Embryonic facial prominence (tissue), 1 donor: Measurements from ENCODE around the gene CD8B.
"Not testable (repeated sequence)": the region's sequence is repeated elsewhere in the genome, so short reads cannot be mapped to it uniquely, and the experiment has no call there.

Experiments used
- DNase-seq: peaks from one replicate; pipeline ENCODE4 v3.0.0-alpha.2; 2016; ENCODE audit errors: extremely low spot score

CD8B gene

GRCh38 chr2:86861628-86862379, at the start of gene CD8B:
TSS of gene CD8B (minus strand) at chr2:86861886. CDS start at chr2:86861865, 21 bp downstream.
- DNase-seq = not testable (repeated sequence)

DNA sequence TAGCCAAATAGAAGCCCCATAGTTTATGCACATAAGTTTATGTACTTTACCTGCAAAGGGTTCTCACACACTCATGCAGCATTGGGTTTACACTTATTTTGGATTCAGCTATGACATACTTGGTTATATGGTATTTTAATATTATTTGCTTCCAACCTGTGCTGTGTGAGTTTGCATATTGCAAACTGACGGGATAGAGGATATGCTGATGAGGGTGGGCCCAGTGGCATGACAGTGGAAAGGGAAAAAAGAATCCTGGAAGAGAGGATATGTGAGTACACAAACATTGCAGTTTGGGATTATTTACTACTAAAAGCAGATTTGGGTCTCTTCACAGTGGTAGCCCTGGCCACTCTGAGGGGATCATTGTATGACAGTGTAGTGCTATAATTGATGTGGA, 44.2 kb upstream of the CD8B start:
- DNase-seq = not testable (repeated sequence)

GRCh38 chr2:86900687-86901086, 39.0 kb upstream of the CD8B start:
- DNase-seq = not testable (repeated sequence)

DNA sequence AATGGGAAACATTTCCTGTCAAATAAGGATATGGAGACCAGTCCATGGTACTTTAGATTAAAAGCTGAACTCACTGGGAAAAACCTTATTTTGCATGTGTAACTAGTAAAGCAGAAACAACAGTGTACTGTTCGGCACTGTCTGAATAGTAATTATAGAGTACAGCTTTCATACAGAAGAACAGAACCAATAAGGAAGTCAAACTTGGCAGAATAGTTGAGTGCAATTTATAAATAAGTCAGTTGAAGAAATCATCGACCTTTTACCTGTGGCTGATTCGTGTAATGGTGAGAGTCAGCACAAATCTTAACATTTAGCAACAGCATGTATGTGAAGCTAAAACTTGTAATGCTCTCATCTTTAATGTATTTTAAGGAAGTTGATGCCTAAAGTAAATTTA, 24.3 kb upstream of the CD8B start:
- not testable (repeated sequence) for DNase-seq

DNA sequence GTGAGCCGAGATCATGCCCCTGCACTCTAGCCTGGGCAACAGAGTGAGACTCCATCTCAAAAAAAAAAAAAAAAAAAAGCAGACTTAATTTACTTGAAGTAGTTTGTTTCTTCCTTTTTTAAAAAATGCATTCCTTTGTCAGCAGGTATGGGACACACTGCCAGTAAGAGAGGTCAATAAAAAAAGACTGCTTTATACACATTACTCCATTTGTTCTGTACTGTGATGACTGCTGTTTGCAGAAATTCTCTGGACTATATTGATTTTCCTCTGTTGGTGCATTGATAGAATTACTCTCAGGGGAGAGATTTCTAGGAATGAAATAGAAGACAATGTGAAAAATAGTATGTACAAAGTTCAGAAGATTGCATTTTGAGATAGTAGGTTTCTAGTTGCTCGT, 21.2 kb upstream of the CD8B start:
- DNase-seq = not testable (repeated sequence)

GRCh38 chr2:86882118-86882665, 20.5 kb upstream of the CD8B start:
- DNase-seq = not testable (repeated sequence)

DNA sequence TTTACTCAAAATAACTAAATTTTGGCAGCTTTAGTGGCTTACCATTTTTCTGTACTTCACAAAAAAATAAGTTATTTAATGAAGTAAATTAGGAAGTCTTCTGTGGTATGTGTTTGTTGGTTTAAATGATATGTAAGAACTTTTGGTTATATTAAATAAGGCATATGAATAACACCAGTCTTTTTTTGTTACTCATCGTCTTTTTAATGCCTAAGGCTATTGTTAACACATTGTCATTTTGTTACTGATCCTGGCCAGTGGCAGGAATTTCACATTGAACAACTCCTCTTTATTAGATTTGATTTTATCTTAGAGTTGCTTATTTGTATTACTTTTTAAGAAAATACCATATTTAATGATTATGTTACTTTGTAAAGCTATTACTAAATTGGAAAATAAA, 17.3 kb upstream of the CD8B start:
- not testable (repeated sequence) for DNase-seq

GRCh38 chr2:86870941-86871340, 9.3 kb upstream of the CD8B start:
- not testable (repeated sequence) for DNase-seq

GRCh38 chr2:86868895-86869468, 7.3 kb upstream of the CD8B start:
- DNase-seq = not testable (repeated sequence)

- not testable (repeated sequence) for DNase-seq
Measured at GRCh38 chr2:86862380-86862703, 656 bp upstream of the CD8B start.

GRCh38 chr2:86861175-86861574, 511 bp downstream of the CD8B start:
- not testable (repeated sequence) for DNase-seq

DNA sequence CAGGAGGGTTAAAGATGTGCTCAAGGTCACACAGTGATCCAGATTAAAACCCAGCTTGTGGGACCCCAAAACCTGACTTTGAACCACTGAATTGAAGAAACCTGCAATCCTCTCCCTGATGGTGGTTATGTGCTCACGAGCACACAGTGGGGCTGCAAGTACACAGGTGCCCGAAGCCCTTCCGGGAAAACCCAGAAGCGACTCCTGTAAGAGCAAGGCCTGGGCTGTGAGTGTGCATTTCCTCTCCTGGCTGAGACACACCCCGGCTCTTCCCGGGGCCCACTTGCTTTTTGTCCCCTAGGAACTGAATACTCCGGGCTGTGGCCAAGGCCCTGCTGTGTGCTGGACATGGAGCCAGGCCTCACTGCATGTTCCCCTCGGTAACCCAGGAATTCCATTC, 1.1 kb downstream of the CD8B start:
- not testable (repeated sequence) for DNase-seq

DNA sequence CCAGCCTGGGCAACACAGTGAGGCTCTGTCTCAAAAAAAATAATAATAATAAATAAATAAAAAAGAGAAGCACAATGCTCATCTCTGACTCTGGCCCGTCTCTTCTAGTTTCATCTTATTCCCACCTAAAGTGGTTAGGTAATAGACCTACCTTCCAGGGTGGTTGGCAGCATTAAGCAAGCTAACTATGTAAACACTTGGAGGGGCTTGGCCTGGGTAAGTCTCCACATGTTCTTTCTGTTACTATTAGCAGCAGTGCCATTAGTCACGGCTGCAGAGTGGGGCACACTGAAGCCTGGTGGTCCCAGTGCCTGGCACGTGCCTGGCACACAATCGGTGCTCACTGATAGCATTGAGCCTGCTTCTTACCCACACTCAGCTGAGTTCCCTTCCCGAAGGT, 4.0 kb downstream of the CD8B start:
- DNase-seq = not testable (repeated sequence)

GRCh38 chr2:86856498-86856897, 5.2 kb downstream of the CD8B start:
- DNase-seq = not testable (repeated sequence)

GRCh38 chr2:86855981-86856380, 5.7 kb downstream of the CD8B start:
- peak; percentile 31 for DNase-seq

- not testable (repeated sequence) for DNase-seq
Measured at GRCh38 chr2:86851581-86851980, 10.1 kb downstream of the CD8B start.

GRCh38 chr2:86842607-86843234, 19.0 kb downstream of the CD8B start:
- not testable (repeated sequence) for DNase-seq

DNA sequence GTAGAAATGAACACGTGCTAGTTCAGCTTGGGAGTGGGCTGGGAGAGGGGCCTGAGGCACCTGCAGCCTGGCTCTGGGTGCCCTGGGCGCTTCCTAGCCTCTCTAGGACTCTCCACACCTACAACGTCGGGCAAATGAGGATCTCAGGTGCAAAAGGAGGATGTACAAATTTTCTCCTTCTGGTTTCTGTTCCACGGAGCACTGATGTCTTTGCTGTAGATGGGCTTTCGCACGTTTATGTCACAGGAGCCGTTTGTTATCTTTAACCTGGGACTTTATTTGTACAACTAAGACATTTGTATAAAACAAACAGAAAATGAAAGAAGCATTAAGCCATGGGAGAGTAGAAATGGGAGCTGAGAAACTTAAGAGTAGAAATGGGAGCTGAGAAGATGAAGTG, 20.4 kb downstream of the CD8B start:
- DNase-seq = not testable (repeated sequence)

DNA sequence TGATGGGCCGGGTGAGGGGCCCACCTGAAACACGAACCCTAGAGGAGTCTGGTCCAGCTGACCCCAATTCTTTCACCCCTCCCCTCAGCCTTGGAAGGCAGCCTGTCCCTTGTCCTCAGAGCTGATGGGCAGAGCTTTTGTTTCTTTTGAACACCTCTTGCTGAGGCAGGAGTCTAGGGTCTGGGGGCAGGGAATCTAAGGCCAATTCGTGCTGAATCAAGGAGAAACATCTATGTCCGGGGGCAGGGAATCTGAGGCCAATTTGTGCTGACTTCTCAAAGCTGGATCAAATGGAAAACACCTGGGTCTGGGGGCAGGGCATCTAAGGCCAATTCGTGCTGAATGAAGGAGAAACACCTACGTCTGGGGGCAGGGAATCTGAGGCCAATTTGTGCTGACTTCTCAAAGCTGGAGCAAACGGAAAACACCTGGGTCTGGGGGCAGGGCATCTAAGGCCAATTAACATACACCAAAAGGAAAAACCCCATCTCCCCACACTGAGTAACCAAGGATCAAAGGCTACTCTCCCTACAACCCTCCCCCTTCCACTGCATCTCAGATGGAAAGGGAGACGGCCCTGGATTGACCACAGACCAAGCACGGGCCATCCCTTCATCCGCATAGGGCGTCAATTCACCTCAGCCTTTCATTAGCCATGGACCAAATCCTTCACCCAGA, 21.7 kb downstream of the CD8B start:
- not testable (repeated sequence) for DNase-seq

DNA sequence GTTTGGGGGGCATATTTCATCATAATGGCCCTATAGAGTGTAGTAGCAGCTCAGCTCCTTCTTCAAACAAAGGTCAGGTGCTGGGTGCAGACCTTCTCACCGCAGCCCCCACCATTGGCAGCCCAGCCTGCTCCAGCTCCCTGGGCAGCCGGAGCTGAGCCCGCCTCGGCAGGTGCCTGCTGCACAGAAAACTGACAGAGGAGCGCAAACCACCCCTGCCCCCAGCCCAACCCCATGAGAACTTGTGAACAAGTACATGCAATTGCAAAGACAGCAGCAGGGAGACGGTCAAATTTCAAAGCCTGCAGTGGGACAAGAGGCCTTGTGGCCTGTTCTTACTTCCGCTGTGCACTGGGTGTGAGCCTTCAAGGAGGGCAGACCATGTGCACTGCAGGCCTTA, 22.2 kb downstream of the CD8B start:
- not testable (repeated sequence) for DNase-seq

- DNase-seq = not testable (repeated sequence)
Measured at GRCh38 chr2:86837714-86838113, 24.0 kb downstream of the CD8B start.
